IMR-90 (cell line): Measurements from ENCODE around the gene C2orf92. TPM values are rescaled to one million over a fixed set of nuclear protein-coding genes. Genes with fewer than 3 reads are reported as not detected.

ENCODE experiments used
- ATAC-seq: fragments of 200-7000 bp; cut with Tn5 transposase; 2 replicates; pipeline ENCODE4 v1.9.1; 2020; ENCODE audit warnings: low read depth, mild to moderate bottlenecking, moderate library complexity
- BruUV-seq: library from RNA; stranded (reverse); fragments of 400-500 nt; replicated peaks from 2 replicates; lab custom pipeline; 2021; lab: Mats Ljungman, UMichigan
- CTCF ChIA-PET: fragments of 300-600 bp; formaldehyde crosslinking; extraction: SDS; loops from one replicate; lab custom pipeline; 2021; ENCODE audit warnings: antibody characterized with exemption; lab: Yijun Ruan, JAX
- POLR2A ChIA-PET: fragments of 300-600 bp; sonication (Branson Sonifier 250); formaldehyde crosslinking; loops from one replicate; lab custom pipeline; 2022; ENCODE audit warnings: antibody characterized with exemption; ENCODE audit not compliant: unreplicated experiment; lab: Charles Lee
- DNase-seq: peaks from one replicate; pipeline ENCODE4 v3.0.0; 2013
- H2AFZ ChIP-seq: replicated peaks from 2 replicates; pipeline ENCODE3; 2013; ENCODE audit warnings: low read length, mild to moderate bottlenecking; ENCODE audit not compliant: poor library complexity
- H2AK5ac ChIP-seq: 2 replicates; pipeline ENCODE4 v1.6.1; 2013; ENCODE audit warnings: low read depth, low read length, inconsistent platforms
- H2AK9ac ChIP-seq: replicated peaks from 2 replicates; pipeline ENCODE3; 2013; ENCODE audit warnings: mild to moderate bottlenecking, low read depth, low read length, moderate library complexity; ENCODE audit not compliant: poor library complexity
- H2BK120ac ChIP-seq: 2 replicates; pipeline ENCODE4 v1.6.1; 2013; ENCODE audit warnings: low read depth, low read length, inconsistent platforms
- H2BK15ac ChIP-seq: 3 replicates; pipeline ENCODE4 v1.6.1; 2013; ENCODE audit warnings: low read depth, low read length, inconsistent platforms
- H2BK20ac ChIP-seq: 2 replicates; pipeline ENCODE4 v1.6.1; 2013; ENCODE audit warnings: low read depth, mild to moderate bottlenecking, inconsistent platforms, low read length, moderate library complexity
- H2BK5ac ChIP-seq: 2 replicates; pipeline ENCODE4 v1.6.1; 2013; ENCODE audit warnings: mild to moderate bottlenecking, low read depth, low read length, inconsistent platforms; ENCODE audit not compliant: poor library complexity, severe bottlenecking
- H3K14ac ChIP-seq: replicated peaks from 2 replicates; pipeline ENCODE4 v1.6.1; 2013; ENCODE audit warnings: low read depth, low read length, inconsistent platforms
- H3K18ac ChIP-seq: 2 replicates; pipeline ENCODE4 v1.6.1; 2013; ENCODE audit warnings: low read depth, low read length, control low read depth
- H3K23ac ChIP-seq: 2 replicates; pipeline ENCODE4 v1.6.1; 2013; ENCODE audit warnings: low read depth, low read length, inconsistent platforms
- H3K27ac ChIP-seq: 2 replicates; pipeline ENCODE4 v1.5.1; 2013; ENCODE audit warnings: mild to moderate bottlenecking, control low read depth, low read length; ENCODE audit not compliant: insufficient read depth
- H3K27me3 ChIP-seq: 2 replicates; pipeline ENCODE4 v1.6.1; 2013; ENCODE audit warnings: low read length; ENCODE audit not compliant: control insufficient read depth, insufficient read depth
- H3K36me3 ChIP-seq: 2 replicates; pipeline ENCODE4 v1.6.1; 2013; ENCODE audit warnings: low read length, mixed read lengths; ENCODE audit not compliant: control insufficient read depth, insufficient read depth
- H3K4ac ChIP-seq: 2 replicates; pipeline ENCODE4 v1.6.1; 2013; ENCODE audit warnings: low read depth, low read length, inconsistent platforms
- H3K4me1 ChIP-seq: 2 replicates; pipeline ENCODE4 v1.6.1; 2013; ENCODE audit warnings: low read length, mixed read lengths; ENCODE audit not compliant: control insufficient read depth, insufficient read depth
- H3K4me2 ChIP-seq: 2 replicates; pipeline ENCODE4 v1.6.1; 2013; ENCODE audit warnings: low read depth, mild to moderate bottlenecking, control low read depth, low read length, moderate library complexity
- H3K4me3 ChIP-seq: 2 replicates; pipeline ENCODE4 v1.5.1; 2013; ENCODE audit warnings: low read depth, mild to moderate bottlenecking, control low read depth, low read length, moderate library complexity; ENCODE audit not compliant: insufficient read depth
- H3K56ac ChIP-seq: 2 replicates; pipeline ENCODE4 v1.6.1; 2013; ENCODE audit warnings: low read length, inconsistent platforms; ENCODE audit not compliant: insufficient read depth; ENCODE audit errors: extremely low read depth
- H3K79me1 ChIP-seq, 2 experiments: 2 replicates each; pipeline ENCODE4 v1.6.1; 2013; ENCODE audit warnings: low read length in 2 of 2, inconsistent platforms in 1 of 2, low read depth in 1 of 2
- H3K9ac ChIP-seq: 2 replicates; pipeline ENCODE4 v1.6.1; 2013; ENCODE audit warnings: low read depth, low read length, control low read depth
- H3K9me1 ChIP-seq: 2 replicates; pipeline ENCODE4 v1.6.1; 2013; ENCODE audit warnings: low read length, inconsistent platforms; ENCODE audit not compliant: insufficient read depth
- H3K9me3 ChIP-seq: 2 replicates; pipeline ENCODE4 v1.6.1; 2013; ENCODE audit warnings: low read length; ENCODE audit not compliant: control insufficient read depth, insufficient read depth
- H4K20me1 ChIP-seq: 2 replicates; pipeline ENCODE4 v1.6.1; 2013; ENCODE audit warnings: low read length, inconsistent platforms; ENCODE audit not compliant: insufficient read depth
- H4K5ac ChIP-seq: 2 replicates; pipeline ENCODE4 v1.6.1; 2013; ENCODE audit warnings: mild to moderate bottlenecking, low read depth, low read length, control low read depth
- H4K8ac ChIP-seq, 2 experiments: 2 replicates each; pipeline ENCODE4 v1.6.1; 2013; ENCODE audit warnings: low read depth in 2 of 2, low read length in 2 of 2, control low read depth in 1 of 2, inconsistent platforms in 1 of 2
- H4K91ac ChIP-seq: 2 replicates; pipeline ENCODE4 v1.6.1; 2013; ENCODE audit warnings: low read depth, low read length, inconsistent platforms; ENCODE audit not compliant: insufficient read depth
- BHLHE40 ChIP-seq: fragments of 150-350 bp; IDR thresholded peaks from 2 replicates; pipeline ENCODE4 v1.6.1; 2016; ENCODE audit warnings: mild to moderate bottlenecking, low read depth, low read length
- CEBPB ChIP-seq: IDR thresholded peaks from 2 replicates; pipeline ENCODE4 v1.6.1; 2012; ENCODE audit warnings: low read depth, low read length, improper control_type of control experiment
- CHD1 ChIP-seq: IDR thresholded peaks from 2 replicates; pipeline ENCODE4 v1.6.1; 2012; ENCODE audit warnings: low read depth, low read length, improper control_type of control experiment
- CTCF ChIP-seq: conservative IDR thresholded peaks from 2 replicates; pipeline ENCODE4 v1.5.1; 2012; ENCODE audit warnings: mild to moderate bottlenecking, low read depth, low read length, improper control_type of control experiment
- ELK1 ChIP-seq: fragments of 150-350 bp; IDR thresholded peaks from 2 replicates; pipeline ENCODE4 v1.6.1; 2016; ENCODE audit warnings: low read depth, mild to moderate bottlenecking, low read length, moderate library complexity, borderline replicate concordance
- FOS ChIP-seq: fragments of 150-350 bp; IDR thresholded peaks from 2 replicates; pipeline ENCODE4 v1.6.1; 2016; ENCODE audit warnings: low read depth, low read length
- MAFK ChIP-seq: IDR thresholded peaks from 2 replicates; pipeline ENCODE4 v1.6.1; 2012; ENCODE audit warnings: low read depth, low read length, improper control_type of control experiment
- MAZ ChIP-seq: IDR thresholded peaks from 2 replicates; pipeline ENCODE4 v1.6.1; 2012; ENCODE audit warnings: low read depth, mild to moderate bottlenecking, low read length, improper control_type of control experiment, moderate library complexity, borderline replicate concordance
- MXI1 ChIP-seq: IDR thresholded peaks from 2 replicates; pipeline ENCODE4 v1.6.1; 2012; ENCODE audit warnings: low read depth, mild to moderate bottlenecking, low read length, moderate library complexity, borderline replicate concordance
- NFE2L2 ChIP-seq: fragments of 150-350 bp; IDR thresholded peaks from 2 replicates; pipeline ENCODE4 v1.6.1; 2016; ENCODE audit warnings: low read depth, mild to moderate bottlenecking, low read length
- POLR2A ChIP-seq: IDR thresholded peaks from 2 replicates; pipeline ENCODE4 v1.6.1; 2012; ENCODE audit warnings: mild to moderate bottlenecking, low read depth, low read length
- RAD21 ChIP-seq: IDR thresholded peaks from 2 replicates; pipeline ENCODE4 v1.6.1; 2012; ENCODE audit warnings: low read length, improper control_type of control experiment
- RCOR1 ChIP-seq: IDR thresholded peaks from 2 replicates; pipeline ENCODE4 v1.6.1; 2012; ENCODE audit warnings: mild to moderate bottlenecking, low read length, improper control_type of control experiment; ENCODE audit not compliant: insufficient replicate concordance
- RFX5 ChIP-seq: IDR thresholded peaks from 2 replicates; pipeline ENCODE4 v1.8.0; 2012; ENCODE audit warnings: low read depth, mild to moderate bottlenecking, low read length, moderate library complexity
- SMC3 ChIP-seq: fragments of 150-350 bp; IDR thresholded peaks from 2 replicates; pipeline ENCODE4 v1.6.1; 2016; ENCODE audit warnings: low read depth, mild to moderate bottlenecking, antibody characterized with exemption, low read length, moderate library complexity
- USF2 ChIP-seq: fragments of 150-350 bp; IDR thresholded peaks from 2 replicates; pipeline ENCODE4 v1.6.1; 2017; ENCODE audit warnings: mild to moderate bottlenecking, antibody characterized with exemption, low read length, low read depth
- WGBS, 2 experiments: methylation state at CpG; one replicate each; pipeline versions ENCODE4 v1.1.5 to v1.1.7; 2013; ENCODE audit warnings: missing lambda C conversion rate in 2 of 2; ENCODE audit not compliant: insufficient read length in 1 of 2; ENCODE audit errors: extremely low coverage in 2 of 2; 5-methylcytosine and 5-hydroxymethylcytosine counted together
- dilution Hi-C: fragments of 300-500 bp; cut with HindIII; formaldehyde crosslinking; loops from one replicate; pipeline ENCODE4 v1.14.3; 2018; ENCODE audit warnings: low sequenced_read_pairs; ENCODE audit not compliant: unreplicated experiment
- in situ Hi-C: fragments of 300-500 bp; cut with MboI; formaldehyde crosslinking; loops from 3 replicates; pipeline ENCODE4 v1.14.3; 2019; ENCODE audit warnings: low sequenced_read_pairs, inconsistent platforms, mixed read lengths
- intact Hi-C: fragments of 100-400 bp; cut with micrococcal nuclease; formaldehyde crosslinking; loops from 2 replicates; pipeline ENCODE4 v1.10.0; 2022
- polyA plus RNA-seq, 3 experiments: library from polyadenylated mRNA; depleted of rRNA; stranded (reverse); fragments of >200 nt; gene quantifications; 2 replicates each; pipeline ENCODE4 v1.2.3, GENCODE V29; 2012; ENCODE audit warnings: low replicate concordance in 1 of 3
- total RNA-seq: library from RNA; depleted of rRNA; stranded (reverse); fragments of >200 nt; gene quantifications from 2 replicates; pipeline ENCODE4 v1.2.3, GENCODE V29; 2012

C2orf92 gene
- total and polyA plus RNA-seq, 2 of the 4 experiments (the other 2 are of a cell fraction), result 0.90 to 2.5 TPM

GRCh38 chr2:97724501-97724900 is 55.0 kb downstream of the C2orf92 start:
- Histone ChIP-seq H3K56ac (no peak overlapping the region), H2BK5ac (no peak overlapping the region), H3K27ac (no peak overlapping the region), H3K4me2 (no peak overlapping the region), H2AFZ (no peak overlapping the region), H3K79me1 (no peaks in the 10 kb centered on the region), H3K9me1 (no peaks in the 10 kb centered on the region), H3K9ac (no peak overlapping the region), H3K4me1 (no peaks in the 10 kb centered on the region), H2AK5ac (no peak overlapping the region), H2BK15ac (no peak overlapping the region), H4K5ac (no peak overlapping the region), H3K14ac (no peak overlapping the region), H3K18ac (no peak overlapping the region), H2AK9ac (no peak overlapping the region), H2BK120ac (no peak overlapping the region), H4K91ac (no peak overlapping the region), H3K23ac (no peak overlapping the region), H3K4ac (no peak overlapping the region), H3K4me3 (no peak overlapping the region), H3K27me3 (peaks cover 15% of the 10 kb centered on the region), H3K9me3 (peaks cover 2% of the 10 kb centered on the region; the same call in 1 of the 2 replicates), H3K36me3 (no peaks in the 10 kb centered on the region), H4K20me1 (no peaks in the 10 kb centered on the region), H2BK20ac (no peak overlapping the region), H4K8ac (no peak overlapping the region)
- dilution Hi-C loops, result no loop called here
- intact Hi-C loops, result no loop called here
- BruUV-seq, result no TSS peak
- in situ Hi-C loops, result no loop called here
- WGBS, 2 experiments, result 80% methylated on average over 9 of the region's 17 CpGs; no CpG with 5 or more reads in 1 of the 2 experiments
- DNase-seq (no peak), ATAC-seq (no peak)
- no peak for TF ChIP-seq NFE2L2
- no peak for TF ChIP-seq MXI1
- no peak for TF ChIP-seq MAZ
- no peak for TF ChIP-seq CEBPB
- no peak for TF ChIP-seq RCOR1
- TF ChIP-seq RAD21, result no peak
- TF ChIP-seq RFX5, result no peak
- TF ChIP-seq MAFK, result no peak
- no peak for TF ChIP-seq ELK1
- TF ChIP-seq CHD1, result no peak
- no peak for TF ChIP-seq USF2
- no peak for TF ChIP-seq BHLHE40
- no peak for TF ChIP-seq CTCF
- TF ChIP-seq POLR2A, result no peak
- no peak for TF ChIP-seq FOS
- TF ChIP-seq SMC3, result no peak
- ChIA-PET CTCF (no interaction called here), POLR2A (no interaction called here)
